ENCODE measurements around the gene ANGPTL2.

ANGPTL2 gene

GRCh38 chr9:127083138-127083980 lies 39.1 kb downstream of the ANGPTL2 start:
- H4K20me1 ChIP-seq (ENCODE audit: insufficient read depth, low read length): no peaks in the 10 kb centered on the region
- H3K79me2 ChIP-seq (ENCODE audit: low read length): no peaks in the 10 kb centered on the region
- no peak overlapping the region for H3K27ac ChIP-seq (ENCODE audit: low read length)
- no peaks in the 10 kb centered on the region for H3K36me3 ChIP-seq (replicated peaks; ENCODE audit: low read depth, low read length)
- TF ChIP-seq CTCF (IDR thresholded peaks at IDR 0.05; ENCODE audit: low read depth, low read length): no peak
- TF ChIP-seq EZH2phosphoT487 (IDR thresholded peaks at IDR 0.05; ENCODE audit: low read depth): no peak
- no peaks in the 10 kb centered on the region; the same call in 1 of the 2 replicates for H3K27me3 ChIP-seq (ENCODE audit: low read depth, low read length)
- H3K9me3 ChIP-seq (ENCODE audit: insufficient read depth, low read length): no peaks in the 10 kb centered on the region
- no peak overlapping the region for H3K9ac ChIP-seq (ENCODE audit: low read length)
- no peaks in the 10 kb centered on the region for H3K4me1 ChIP-seq (ENCODE audit: low read length)
- no peak overlapping the region for H3K4me3 ChIP-seq (ENCODE audit: low read length)
- no peak overlapping the region for H3K4me2 ChIP-seq (ENCODE audit: low read length)
- H2AFZ ChIP-seq (ENCODE audit: low read depth, low read length): no peak overlapping the region

- Histone ChIP-seq H3K9ac (ENCODE audit: low read length) (no peak overlapping the region), H4K20me1 (ENCODE audit: insufficient read depth, low read length) (no peaks in the 10 kb centered on the region), H2AFZ (ENCODE audit: low read depth, low read length) (no peak overlapping the region), H3K36me3 (replicated peaks; ENCODE audit: low read depth, low read length) (no peaks in the 10 kb centered on the region), H3K9me3 (ENCODE audit: insufficient read depth, low read length) (no peaks in the 10 kb centered on the region), H3K79me2 (ENCODE audit: low read length) (no peaks in the 10 kb centered on the region), H3K4me3 (ENCODE audit: low read length) (no peak overlapping the region), H3K27me3 (ENCODE audit: low read depth, low read length) (no peaks in the 10 kb centered on the region; the same call in 1 of the 2 replicates), H3K4me2 (ENCODE audit: low read length) (no peak overlapping the region), H3K27ac (ENCODE audit: low read length) (no peak overlapping the region), H3K4me1 (ENCODE audit: low read length) (no peaks in the 10 kb centered on the region)
- no peak for TF ChIP-seq EZH2phosphoT487 (IDR thresholded peaks at IDR 0.05; ENCODE audit: low read depth)
- no peak for TF ChIP-seq CTCF (IDR thresholded peaks at IDR 0.05; ENCODE audit: low read depth, low read length)
Measured at GRCh38 chr9:127081250-127082185, 40.9 kb downstream of the ANGPTL2 start.

- Histone ChIP-seq H2AFZ (ENCODE audit: low read depth, low read length) (no peak overlapping the region), H3K4me3 (ENCODE audit: low read length) (no peak overlapping the region)
- TF ChIP-seq CTCF (IDR thresholded peaks at IDR 0.05; ENCODE audit: low read depth, low read length): no peak
- TF ChIP-seq EZH2phosphoT487 (IDR thresholded peaks at IDR 0.05; ENCODE audit: low read depth): no peak
Measured at GRCh38 chr9:127079446-127080140, 42.8 kb downstream of the ANGPTL2 start.

More at GRCh38 chr9:127079446-127080140, 42.8 kb downstream of the ANGPTL2 start:
- Histone ChIP-seq H3K9ac (ENCODE audit: low read length) (no peak overlapping the region), H3K4me1 (ENCODE audit: low read length) (no peaks in the 10 kb centered on the region), H4K20me1 (ENCODE audit: insufficient read depth, low read length) (no peaks in the 10 kb centered on the region), H3K79me2 (ENCODE audit: low read length) (no peaks in the 10 kb centered on the region), H3K4me2 (ENCODE audit: low read length) (no peak overlapping the region), H3K9me3 (ENCODE audit: insufficient read depth, low read length) (no peaks in the 10 kb centered on the region), H3K27me3 (ENCODE audit: low read depth, low read length) (no peaks in the 10 kb centered on the region; the same call in 1 of the 2 replicates), H3K27ac (ENCODE audit: low read length) (no peak overlapping the region), H3K36me3 (replicated peaks; ENCODE audit: low read depth, low read length) (no peaks in the 10 kb centered on the region)
